Measurements from ENCODE around the gene PRRG2. TPM values are rescaled to one million over a fixed set of nuclear protein-coding genes. Genes with fewer than 3 reads are reported as not detected.

PRRG2 gene
- total and polyA plus RNA-seq, 2 of the 13 experiments (the other 11 are each of a cell fraction or from before 2014, with no cell fraction given): 0.66 to 0.82 TPM

- TF ChIP-seq THRA (CRISPR knock-in tag; IDR thresholded peaks at IDR 0.05; ENCODE audit: borderline replicate concordance): peak; percentile 59; the same call in 1 of the 2 replicates
- peak; percentile 82; the same call in 1 of the 2 replicates for TF ChIP-seq CBX5 (CRISPR knock-in tag; IDR thresholded peaks at IDR 0.05; ENCODE audit: borderline replicate concordance)
- no peak for TF ChIP-seq SOX6 (IDR thresholded peaks at IDR 0.05)
- TF ChIP-seq SOX6 (CRISPR knock-in tag; IDR thresholded peaks at IDR 0.05): peak; percentile 41; the same call in 1 of the 2 replicates
- TF ChIP-seq HNF4G (IDR thresholded peaks at IDR 0.05; ENCODE audit: borderline replicate concordance, low read depth, low read length): peak; percentile 21; the same call in 1 of the 2 replicates
- no peak for TF ChIP-seq HNF4G (CRISPR knock-in tag; IDR thresholded peaks at IDR 0.05; ENCODE audit: borderline replicate concordance, low read depth)
- TF ChIP-seq ZNF83 (CRISPR knock-in tag; IDR thresholded peaks at IDR 0.05; ENCODE audit: borderline replicate concordance): no peak
- TF ChIP-seq FOXA3 (CRISPR knock-in tag; IDR thresholded peaks at IDR 0.05): peak; percentile 26; the same call in 1 of the 2 replicates
- peak; percentile 38; the same call in 1 of the 2 replicates for TF ChIP-seq THAP11 (CRISPR knock-in tag; IDR thresholded peaks at IDR 0.05)
- TF ChIP-seq ZBTB38 (CRISPR knock-in tag; IDR thresholded peaks at IDR 0.05): 0 out of 2 replicates have a peak, but pooled peaks have one; percentile 45
- no peak for TF ChIP-seq ZSCAN9 (CRISPR knock-in tag; IDR thresholded peaks at IDR 0.05; ENCODE audit: borderline replicate concordance)
Measured at GRCh38 chr19:49570997-49571676, 10.0 kb upstream of the PRRG2 start (continued).

- in situ Hi-C loops (cut with HindIII; ENCODE audit: extremely low pct_ligation_motif_present, low pct_unique_long_range_greater_than_20kb) (loop anchor here (5.0 kb wide), 1 partner anchor 76 kb away; the partner anchor contains the start of gene RPS11), intact Hi-C loops (cut with micrococcal nuclease; ENCODE audit: unreplicated experiment) (no loop called here)
- Histone ChIP-seq H3K4me1 (ENCODE audit: insufficient read depth, low read length) (peaks cover 21% of the 10 kb centered on the region), H3K9ac (ENCODE audit: insufficient read depth, low read depth, low read length) (no peak overlapping the region), H3K9me3 (ENCODE audit: low read length) (no peaks in the 10 kb centered on the region), H3K79me2 (ENCODE audit: insufficient read depth, low read length) (peaks cover 37% of the 10 kb centered on the region), H3K36me3 (replicated peaks in 1 of 2; ENCODE audit: control insufficient read depth in 1 of 2, insufficient read depth in 2 of 2, low read length in 2 of 2) (peaks cover 3 to 19% of the 10 kb centered on the region in 2 experiments; a peak in 2 of 5 replicates), H2AFZ (ENCODE audit: low read length) (no peak overlapping the region), H3K27ac (ENCODE audit: extremely low read length, insufficient read depth, low read length) (no peak overlapping the region), H3K27me3 (ENCODE audit: control insufficient read depth in 1 of 2, insufficient read depth in 2 of 2, low read length in 2 of 2) (no peaks in the 10 kb centered on the region), H4K20me1 (ENCODE audit: insufficient read depth, low read length) (0 out of 2 replicates have a peak, but pooled peaks cover 4% of the 10 kb centered on the region), H3K4me3 (replicated peaks in 1 of 3; ENCODE audit: insufficient read depth in 1 of 3, low read depth in 2 of 3, low read length in 3 of 3) (no peak overlapping the region), H3K4me2 (ENCODE audit: low read depth, low read length) (no peak overlapping the region)
- 100% methylated on average over 6 of the region's 7 CpGs for WGBS (ENCODE audit: low lambda C conversion rate)
- FAIRE-seq: no peak
- DNase-seq (ENCODE audit: low spot score): no peak
- CTCF ChIA-PET (ENCODE audit: low intra/inter-chr PET ratio, low total read pairs): interaction anchor here (3.8 kb wide), 1 partner anchor 67 kb away, joined by 47 read pairs; no protein-coding TSS in a partner anchor
- no peak for ATAC-seq
- no TSS peak for BruUV-seq (replicated peaks)
- no peak for TF ChIP-seq PLRG1 (conservative IDR thresholded peaks at IDR 0.05)
- TF ChIP-seq RBM39 (IDR thresholded peaks at IDR 0.05; ENCODE audit: low read depth, low read length, poor library complexity, severe bottlenecking): no peak
- POLR2A ChIA-PET: interaction anchor here (0.7 kb wide), 1 partner anchor 104 kb away, joined by 5 read pairs; no protein-coding TSS in a partner anchor
Measured at GRCh38 chr19:49573009-49573408, 8.1 kb upstream of the PRRG2 start.

All from HepG2 (cell line).